Stimulated activated CD8-positive, alpha-beta memory T cell treated with anti-CD3 and anti-CD28 coated beads, Interleukin-4, amount 100 ng/mL, for 24 hours (primary cell): ENCODE results near the gene PRDM4.

Experiments used
- DNase-seq: peaks from one replicate; pipeline ENCODE4 v3.0.0-alpha.2; 2020; ENCODE audit warnings: low read depth

PRDM4 gene, protein sequence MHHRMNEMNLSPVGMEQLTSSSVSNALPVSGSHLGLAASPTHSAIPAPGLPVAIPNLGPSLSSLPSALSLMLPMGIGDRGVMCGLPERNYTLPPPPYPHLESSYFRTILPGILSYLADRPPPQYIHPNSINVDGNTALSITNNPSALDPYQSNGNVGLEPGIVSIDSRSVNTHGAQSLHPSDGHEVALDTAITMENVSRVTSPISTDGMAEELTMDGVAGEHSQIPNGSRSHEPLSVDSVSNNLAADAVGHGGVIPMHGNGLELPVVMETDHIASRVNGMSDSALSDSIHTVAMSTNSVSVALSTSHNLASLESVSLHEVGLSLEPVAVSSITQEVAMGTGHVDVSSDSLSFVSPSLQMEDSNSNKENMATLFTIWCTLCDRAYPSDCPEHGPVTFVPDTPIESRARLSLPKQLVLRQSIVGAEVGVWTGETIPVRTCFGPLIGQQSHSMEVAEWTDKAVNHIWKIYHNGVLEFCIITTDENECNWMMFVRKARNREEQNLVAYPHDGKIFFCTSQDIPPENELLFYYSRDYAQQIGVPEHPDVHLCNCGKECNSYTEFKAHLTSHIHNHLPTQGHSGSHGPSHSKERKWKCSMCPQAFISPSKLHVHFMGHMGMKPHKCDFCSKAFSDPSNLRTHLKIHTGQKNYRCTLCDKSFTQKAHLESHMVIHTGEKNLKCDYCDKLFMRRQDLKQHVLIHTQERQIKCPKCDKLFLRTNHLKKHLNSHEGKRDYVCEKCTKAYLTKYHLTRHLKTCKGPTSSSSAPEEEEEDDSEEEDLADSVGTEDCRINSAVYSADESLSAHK

DNA sequence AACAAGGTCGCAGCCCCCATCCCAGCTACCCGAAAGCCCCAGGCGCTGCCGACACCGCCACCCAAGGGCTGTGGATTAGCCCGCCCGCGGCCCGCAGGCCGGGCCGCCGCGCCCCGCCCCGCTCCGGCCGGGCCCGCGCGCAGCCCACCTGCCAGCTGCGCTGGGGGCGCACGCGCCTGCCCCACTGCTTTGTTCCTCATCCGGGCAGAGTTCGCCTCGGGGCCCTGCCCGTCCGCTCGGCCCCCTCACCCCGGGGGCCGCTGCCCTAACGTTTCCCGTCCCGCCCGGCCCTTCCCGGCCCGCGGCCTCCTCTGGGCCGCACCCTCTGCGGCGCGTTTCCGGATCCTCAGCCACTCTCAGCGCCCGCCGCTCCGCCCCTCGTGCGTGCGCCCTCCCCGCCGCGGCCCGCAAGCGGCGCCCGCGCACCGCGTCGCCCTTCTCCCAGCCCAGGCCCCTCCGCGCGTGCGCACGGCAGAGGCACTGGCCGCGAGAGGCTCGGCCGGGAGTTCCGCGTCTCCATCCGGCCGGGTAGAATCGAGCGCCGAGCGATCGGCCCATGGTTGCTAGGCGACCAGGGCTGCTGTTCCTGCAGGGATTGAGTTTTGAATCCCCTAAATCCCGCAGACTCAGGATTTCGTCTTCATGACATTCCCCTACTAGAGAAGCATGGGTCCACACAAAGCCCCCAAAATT is at the start of gene PRDM4:
TSS of gene PRDM4 (minus strand) at position 329 of the 693 bp plus-strand sequence. CDS start 622 bp downstream, outside the sequence.
- peak; percentile 86 for DNase-seq

DNA sequence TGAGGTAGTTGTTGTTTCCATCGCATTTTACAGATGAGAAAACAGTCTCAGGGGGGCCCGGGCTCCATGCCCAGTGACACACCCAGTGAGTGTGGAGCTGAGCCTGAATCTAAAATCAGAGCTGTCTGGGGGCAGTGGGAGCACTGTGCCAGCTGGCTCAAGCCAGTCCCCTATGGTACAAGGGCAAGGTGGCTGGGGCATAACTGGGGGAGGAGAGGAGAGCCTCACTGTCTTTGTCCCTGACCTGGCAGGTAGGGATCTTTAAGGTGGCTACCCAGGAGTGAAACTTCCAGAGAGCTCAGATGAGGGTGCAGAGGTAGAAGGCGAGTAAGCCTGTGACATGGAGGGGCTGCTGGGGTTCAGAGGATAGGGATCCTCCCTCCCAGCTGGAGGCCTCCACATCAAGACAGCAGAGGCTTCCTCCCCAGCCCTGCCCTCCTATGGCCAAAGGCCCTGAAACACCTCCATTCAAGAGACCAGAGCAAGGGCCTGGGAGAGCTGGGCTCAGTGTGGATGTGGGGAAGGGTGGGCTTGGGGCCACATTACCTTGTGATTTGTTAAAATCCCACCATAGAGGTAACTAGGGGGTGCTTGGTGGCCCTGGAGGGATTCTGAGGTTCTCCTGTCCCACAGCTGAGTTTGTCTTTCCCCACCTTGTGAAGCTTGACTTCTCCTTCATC is 46.7 kb upstream of the PRDM4 start:
- no peak for DNase-seq

DNA sequence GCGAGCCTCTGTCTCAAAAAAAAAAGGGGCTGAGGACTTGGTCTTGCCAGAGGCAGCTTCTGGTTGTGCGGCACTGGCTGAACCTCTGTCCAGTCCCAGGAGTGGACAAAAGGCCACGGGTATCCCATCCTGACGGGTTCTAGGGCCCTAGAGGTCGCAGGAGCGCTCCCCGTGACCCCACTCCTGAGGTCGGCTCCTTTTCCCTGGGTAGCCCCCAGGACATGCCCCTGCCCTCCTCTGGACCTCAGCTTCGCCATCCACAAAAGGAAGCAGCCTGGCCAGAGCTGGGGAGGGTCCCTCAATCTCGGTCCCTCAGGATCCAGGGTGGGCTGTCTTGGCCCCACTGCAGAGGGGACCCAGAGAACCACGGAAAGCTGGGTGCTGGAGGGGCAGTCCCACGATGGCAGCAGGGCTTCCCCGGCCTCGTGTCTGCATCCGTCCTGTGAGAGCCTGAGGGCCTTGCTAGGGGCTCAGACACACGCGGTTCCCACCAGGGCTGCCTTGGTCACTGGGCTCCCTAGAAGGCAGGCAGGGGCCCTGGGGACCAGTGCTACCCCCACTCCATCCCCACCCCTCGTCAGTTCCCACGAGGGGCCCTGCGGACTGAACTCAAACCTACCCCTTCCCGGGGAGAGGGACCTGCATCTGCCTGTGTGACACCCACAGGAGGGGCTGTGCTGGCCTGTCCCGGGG is 44.7 kb upstream of the PRDM4 start:
- DNase-seq = no peak

DNA sequence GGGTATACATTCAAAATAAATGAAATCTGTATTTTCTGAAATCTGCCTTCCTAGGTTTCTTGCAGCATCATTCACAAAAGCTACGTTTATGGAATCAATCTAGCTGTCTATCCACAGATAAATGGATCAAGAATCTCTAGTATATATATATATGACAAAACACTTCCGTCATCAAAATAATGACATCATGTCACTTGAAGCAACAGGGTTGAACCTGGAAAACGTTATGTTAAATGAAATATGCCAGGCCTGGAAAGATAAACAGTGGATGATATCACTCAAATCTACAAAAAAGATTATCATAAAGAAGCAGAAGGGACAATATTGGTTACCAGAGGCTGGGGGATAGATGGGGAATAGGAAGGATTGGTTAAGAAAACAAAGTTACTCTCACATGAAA is 42.2 kb upstream of the PRDM4 start:
- no peak for DNase-seq

DNA sequence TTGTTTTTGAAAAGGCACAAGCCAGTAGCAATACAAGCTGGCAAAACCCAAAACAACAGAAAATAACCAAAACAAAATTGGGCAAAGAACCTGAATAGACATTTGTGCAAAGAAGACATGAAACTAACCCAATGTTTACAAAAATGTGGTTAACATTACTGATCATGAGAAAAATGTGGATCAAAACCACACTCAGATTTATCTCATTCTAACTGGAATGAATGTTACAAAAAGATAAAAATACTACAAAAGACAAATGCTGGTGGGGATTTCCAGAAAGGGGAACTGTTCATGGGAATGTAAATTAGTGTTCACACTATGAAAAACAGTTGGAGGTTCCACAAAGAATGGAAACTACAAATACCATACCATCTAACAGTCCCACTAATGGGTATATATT is 40.2 kb upstream of the PRDM4 start:
- DNase-seq = no peak

DNA sequence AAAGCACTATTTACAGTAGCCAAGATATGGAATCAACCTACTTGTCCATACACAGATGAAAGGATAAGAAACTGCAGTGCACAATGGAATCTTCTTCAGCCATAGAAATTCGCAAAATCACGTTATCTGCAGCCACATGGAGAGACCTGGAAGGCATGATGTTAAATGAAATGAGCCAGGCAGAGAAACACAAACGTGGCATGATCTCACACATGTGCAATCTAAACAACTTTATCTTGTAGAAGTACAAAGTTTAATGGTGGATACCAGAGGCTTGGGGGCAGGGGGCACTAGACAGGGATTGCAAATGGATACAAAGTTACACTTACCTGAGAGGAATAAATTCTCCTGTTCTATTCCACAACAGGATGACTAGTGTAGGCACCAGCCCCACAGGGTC is 37.6 kb upstream of the PRDM4 start:
- DNase-seq = no peak

DNA sequence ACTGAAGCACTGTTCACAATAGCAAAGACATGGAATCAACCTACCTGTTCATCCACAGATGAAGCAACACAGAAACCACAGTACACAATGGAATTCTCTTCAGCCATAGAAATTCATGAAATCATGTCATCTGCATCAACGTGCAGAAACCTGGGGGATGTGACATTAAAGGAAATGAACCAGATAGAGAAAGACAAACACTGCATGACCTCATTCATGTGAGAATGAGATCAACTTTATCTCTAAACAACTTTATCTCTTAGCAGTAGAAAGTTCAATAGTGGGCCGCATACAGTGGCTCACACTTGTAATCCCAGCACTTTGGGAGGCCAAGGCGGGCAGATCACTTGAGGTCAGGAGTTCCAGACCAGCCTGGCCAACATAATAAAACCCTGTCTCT is 33.5 kb upstream of the PRDM4 start:
- DNase-seq = no peak

DNA sequence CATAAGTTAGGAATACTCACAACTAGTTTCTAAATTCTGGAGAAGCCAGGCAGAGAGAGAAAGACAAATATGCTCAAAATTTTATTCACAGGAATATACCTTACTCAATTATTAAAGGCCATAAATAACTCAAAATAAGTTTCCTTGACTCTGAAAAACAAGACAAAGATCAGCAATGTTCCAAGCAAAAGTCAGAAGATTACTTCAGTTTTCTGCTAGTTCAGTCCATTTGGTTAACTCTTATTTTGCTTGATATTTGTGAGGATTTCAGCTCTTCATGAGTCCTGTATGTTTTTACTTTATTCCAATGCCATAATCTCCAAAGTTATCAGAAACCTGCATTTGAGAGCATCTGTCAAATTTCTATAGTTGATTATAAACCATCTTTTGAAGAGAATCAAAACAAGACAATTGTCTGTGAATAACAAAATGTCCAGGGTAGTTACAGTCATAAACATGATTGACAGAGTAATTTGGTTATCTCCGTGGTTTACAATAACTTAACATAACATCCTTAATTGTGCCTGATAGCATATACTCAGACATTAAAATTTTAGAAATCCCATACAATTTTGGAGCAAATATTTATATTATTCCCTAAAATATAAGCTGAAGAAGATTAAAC is 30.6 kb upstream of the PRDM4 start:
- no peak for DNase-seq

DNA sequence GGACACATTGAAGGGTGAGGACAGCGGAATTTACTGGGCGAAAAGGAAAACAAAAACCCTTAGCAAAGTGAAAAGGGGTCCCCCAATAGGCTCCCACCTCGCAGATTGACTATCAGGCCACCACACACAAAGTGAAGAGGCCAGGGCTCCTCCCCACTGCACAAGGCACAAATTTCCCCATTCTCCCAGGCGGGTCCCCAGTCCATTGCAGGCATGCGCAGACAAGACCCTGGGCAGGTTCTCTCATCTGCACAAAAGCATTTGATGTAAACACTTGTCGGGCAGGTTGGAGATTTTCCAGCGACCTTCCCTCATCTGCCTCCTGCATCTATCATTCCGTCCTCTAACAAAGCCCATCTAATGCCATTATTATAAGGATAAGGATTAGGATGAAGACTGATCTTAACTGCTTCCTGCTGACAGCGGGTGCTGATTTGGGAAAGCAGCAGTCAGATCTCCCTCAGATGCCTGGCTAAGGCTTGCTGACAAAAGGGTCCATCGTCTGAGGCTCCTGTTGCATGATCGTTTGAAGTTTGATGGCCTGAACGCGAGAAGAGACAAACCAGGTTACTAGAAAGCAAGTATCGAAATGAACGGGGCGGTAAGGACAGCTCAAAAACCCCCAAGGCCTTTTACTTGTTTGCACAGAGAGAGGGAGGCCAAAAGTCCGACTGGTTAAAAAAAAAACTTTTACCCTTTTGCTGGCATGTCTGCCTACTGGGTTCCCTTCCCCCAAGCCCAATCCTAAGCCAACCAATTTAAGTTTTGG is 27.9 kb upstream of the PRDM4 start:
- no peak for DNase-seq

DNA sequence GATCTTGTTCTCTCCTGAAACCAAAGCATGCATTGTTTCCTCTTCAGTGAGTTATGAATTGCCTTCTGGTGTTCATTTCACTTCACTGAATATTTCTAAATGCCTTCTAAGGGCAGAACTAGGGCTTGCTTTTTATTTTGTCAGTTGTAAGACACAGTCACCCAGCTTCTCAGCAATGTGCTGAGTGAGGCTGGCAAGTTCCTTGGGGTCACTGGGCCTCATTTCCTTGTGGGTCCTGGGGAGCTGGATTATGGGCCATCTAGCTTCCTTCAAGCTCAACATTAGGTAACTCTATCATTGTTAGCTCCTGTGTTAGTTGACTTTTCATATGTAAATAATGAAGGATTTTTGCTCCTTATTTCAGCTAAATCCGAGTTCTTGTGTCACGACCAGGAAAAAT is 27.3 kb upstream of the PRDM4 start:
- no peak for DNase-seq

DNA sequence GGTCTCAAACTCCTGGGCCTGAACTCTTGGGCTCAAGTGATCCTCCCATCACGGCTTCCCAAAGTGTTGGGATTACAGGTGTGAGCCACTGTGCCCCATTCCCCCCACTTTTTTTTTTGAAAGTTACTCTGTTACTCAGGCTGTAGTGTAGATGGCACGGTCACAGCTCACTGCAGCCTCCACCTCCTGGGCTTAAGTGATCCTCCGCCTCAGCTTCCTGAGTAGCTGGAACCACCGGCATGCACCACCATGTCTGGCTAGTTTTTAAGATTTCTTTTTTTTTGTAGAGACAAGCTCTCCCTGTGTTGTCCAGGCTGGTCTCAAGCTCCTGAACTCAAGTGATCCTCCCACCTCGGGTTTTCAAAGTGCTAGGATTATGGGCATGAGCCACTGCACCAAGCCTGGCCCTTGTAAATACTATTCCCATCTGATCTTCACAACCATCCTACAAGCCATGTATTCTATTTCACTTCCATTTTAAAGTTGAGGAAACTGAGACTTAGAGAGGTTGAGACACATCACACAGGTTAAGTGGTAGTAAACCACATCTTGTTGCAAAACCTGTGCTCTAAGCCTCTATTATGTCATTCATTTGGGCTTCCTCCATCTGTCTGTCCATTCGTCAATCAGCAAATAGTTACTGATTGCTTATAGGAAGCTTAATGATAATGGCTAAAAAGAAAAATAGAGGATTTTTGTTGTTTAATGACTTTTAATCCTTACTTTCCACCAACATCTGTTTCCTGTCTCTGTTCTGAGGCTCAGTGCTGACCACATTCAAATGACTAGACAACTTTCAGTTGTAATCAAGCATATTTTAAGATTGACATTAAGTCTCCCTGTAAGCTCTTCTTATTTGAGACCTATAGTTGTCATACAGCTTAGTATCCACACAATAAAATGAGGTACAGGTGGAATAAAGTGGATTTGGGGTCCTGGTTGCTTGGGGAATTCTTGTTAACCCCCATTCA is 22.8 kb upstream of the PRDM4 start:
- DNase-seq = no peak

DNA sequence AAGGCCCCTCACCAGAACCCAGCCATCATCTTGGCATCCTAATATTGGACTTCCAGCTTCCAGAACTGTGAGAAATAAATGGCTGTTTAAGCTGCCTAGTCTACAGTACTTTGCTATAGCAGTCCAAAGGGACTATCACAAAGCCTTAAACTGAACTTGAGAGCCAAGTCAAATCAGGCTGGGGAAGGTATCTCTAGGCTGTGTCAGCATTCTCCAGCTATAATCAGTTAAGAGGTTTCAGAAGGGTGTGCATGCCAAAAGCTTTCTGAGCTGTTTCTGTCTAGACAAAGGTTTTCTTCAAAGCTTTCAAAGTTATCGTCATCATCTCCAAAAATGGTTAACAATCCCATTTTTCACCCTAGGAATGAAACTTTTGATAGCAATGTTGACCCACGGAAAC is 21.1 kb upstream of the PRDM4 start:
- DNase-seq = no peak

DNA sequence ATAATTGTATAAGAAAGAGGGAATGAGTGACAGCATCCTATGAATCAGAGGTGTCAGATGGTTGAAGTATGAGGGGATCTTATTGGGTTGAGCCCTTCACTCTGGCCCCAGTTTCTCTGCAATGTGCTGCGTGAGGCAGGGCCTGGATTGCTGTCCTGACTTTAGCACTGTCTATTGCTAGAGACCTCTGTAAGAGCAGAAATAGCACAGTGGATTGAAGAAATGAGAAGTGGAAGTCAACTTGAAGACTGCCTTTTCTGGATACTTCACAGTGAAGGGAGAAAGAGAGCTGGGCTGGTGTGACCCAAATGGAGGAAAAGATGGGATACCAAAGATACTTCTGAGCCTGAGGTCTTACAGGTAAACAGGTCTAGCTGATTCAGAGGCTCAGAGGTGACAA is 19.4 kb upstream of the PRDM4 start:
- DNase-seq = no peak

DNA sequence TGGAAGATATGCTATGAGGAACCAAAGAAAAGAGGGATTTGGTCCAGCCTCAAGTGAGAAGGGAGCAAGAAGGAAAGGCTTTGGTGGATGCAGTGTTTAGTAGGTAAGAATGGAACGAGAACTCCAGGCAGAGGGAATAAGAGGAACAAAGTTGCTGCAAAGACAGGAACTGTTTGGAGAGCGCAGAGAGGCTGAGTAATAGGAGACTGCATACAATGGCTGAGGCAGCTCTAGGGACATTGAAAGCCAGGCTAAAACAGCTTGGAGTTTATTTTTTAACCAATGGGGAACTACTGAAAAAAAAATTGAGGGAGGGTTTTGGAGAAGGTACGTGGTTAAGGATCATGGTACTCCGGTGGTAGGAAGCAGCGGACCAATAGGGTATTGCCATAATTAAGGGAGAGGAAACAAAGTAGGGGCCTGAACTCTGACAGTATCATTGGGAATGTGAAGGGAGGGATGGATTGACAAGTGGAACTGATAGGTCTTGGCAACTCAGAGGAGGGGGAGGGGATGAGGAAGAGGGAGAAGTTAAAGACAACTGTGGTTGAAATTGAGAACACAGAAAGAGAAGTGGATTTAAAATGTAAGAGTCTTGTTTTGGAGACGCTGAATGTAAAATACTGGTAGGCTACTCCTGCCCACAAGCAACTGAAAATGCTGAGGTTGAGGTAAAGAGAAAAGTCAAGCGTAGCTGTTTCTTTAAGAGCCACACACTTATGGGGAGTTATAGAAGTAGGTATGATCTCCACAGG is 18.3 kb upstream of the PRDM4 start:
- no peak for DNase-seq

DNA sequence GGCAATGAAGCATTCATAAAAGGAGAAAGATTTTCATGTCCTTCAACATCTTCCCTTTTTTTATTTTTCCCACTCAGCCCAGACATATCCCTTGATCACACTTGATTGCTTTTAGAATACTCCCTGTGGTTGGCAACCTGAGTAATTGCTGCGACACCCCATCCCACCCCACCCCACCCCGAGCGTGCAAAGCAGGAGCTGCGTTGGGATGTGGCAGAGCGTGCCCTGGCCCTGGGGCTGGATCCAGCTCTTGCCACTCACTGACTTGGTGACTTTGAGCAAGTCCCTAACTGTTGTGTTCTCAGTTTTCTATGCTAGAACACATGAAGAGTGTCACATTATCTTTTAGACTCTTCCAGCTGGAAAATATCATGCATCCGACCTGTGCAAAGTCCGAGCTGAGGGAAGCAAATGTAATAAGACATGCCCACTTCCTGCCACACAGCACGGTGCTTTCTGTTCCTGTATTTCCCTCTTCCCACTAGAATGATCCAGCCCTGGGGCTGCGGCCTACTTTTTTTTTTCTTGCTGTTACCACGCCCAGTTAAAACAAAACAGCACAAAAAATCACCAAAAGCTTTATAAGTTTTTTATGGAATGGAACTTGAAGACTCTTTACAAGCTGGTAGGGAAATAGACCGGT is 17.6 kb upstream of the PRDM4 start:
- DNase-seq = no peak

DNA sequence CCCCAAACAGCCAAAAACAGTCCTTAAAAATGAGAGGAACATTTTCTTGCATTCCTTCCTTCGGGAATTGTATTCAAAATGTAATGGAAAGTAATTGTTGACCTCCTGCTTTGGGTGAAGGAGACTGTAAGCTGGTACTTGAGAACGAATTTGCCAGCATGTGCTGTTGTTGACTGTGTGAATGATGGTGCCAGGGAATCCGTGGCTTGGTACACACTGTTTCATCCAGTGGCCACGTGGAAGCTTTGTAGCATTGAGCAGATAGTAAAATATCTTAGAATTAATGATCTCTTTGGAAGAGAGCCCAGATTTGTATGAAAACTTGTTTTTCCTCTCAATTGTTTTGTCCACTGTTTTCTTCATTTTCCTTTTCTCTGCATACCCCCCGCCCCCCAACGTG is 15.2 kb upstream of the PRDM4 start:
- no peak for DNase-seq

DNA sequence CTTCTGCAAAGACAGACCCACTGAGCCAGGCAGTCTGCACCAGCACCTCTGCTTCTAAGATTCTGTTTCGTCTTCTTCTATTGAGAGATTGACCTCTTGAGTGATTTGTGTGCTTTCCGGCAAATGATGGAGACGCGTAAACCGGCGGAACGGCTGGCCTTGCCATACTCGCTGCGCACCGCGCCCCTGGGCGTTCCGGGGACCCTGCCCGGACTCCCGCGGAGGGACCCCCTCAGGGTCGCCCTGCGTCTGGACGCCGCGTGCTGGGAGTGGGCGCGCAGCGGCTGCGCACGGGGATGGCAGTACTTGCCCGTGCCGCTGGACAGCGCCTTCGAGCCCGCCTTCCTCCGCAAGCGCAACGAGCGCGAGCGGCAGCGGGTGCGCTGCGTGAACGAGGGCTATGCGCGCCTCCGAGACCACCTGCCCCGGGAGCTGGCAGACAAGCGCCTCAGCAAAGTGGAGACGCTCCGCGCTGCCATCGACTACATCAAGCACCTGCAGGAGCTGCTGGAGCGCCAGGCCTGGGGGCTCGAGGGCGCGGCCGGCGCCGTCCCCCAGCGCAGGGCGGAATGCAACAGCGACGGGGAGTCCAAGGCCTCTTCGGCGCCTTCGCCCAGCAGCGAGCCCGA is 14.3 kb upstream of the PRDM4 start:
- DNase-seq = no peak
